ENCODE measurements around the gene STK11. TPM values are rescaled to one million over a fixed set of nuclear protein-coding genes. Genes with fewer than 3 reads are reported as not detected.

STK11 gene
- polyA plus RNA-seq, 1 donor = 50.5 TPM

GRCh38 chr19:1249990-1250436, 44.4 kb downstream of the STK11 start:
- no peak for DNase-seq (ENCODE audit: low read depth)

- DNase-seq (ENCODE audit: low read depth) = no peak
Observed at GRCh38 chr19:1250437-1251260, 45.1 kb downstream of the STK11 start.

GRCh38 chr19:1251330-1252220, 46.0 kb downstream of the STK11 start:
- DNase-seq (ENCODE audit: low read depth) = no peak

- no peak for DNase-seq (ENCODE audit: low read depth)
Observed at GRCh38 chr19:1252221-1252820, 46.7 kb downstream of the STK11 start.

GRCh38 chr19:1252821-1253513, 47.4 kb downstream of the STK11 start:
- DNase-seq (ENCODE audit: low read depth) = no peak

GRCh38 chr19:1253514-1254080, 48.0 kb downstream of the STK11 start:
- DNase-seq (ENCODE audit: low read depth) = no peak

- no peak for DNase-seq (ENCODE audit: low read depth)
Observed at GRCh38 chr19:1254081-1254527, 48.5 kb downstream of the STK11 start.

- DNase-seq (ENCODE audit: low read depth) = no peak
Observed at GRCh38 chr19:1254530-1255185, 49.1 kb downstream of the STK11 start.

- no peak for DNase-seq (ENCODE audit: low read depth)
Observed at GRCh38 chr19:1255186-1256161, 49.9 kb downstream of the STK11 start.

GRCh38 chr19:1256646-1257474, 51.3 kb downstream of the STK11 start:
- no peak for DNase-seq (ENCODE audit: low read depth)

GRCh38 chr19:1257475-1258162, 52.0 kb downstream of the STK11 start:
- DNase-seq (ENCODE audit: low read depth) = no peak

- no peak for DNase-seq (ENCODE audit: low read depth)
Observed at GRCh38 chr19:1258163-1258492, 52.5 kb downstream of the STK11 start.

- no peak for DNase-seq (ENCODE audit: low read depth)
Observed at GRCh38 chr19:1258707-1259205, 53.2 kb downstream of the STK11 start.

GRCh38 chr19:1259206-1259875, 53.8 kb downstream of the STK11 start:
- no peak for DNase-seq (ENCODE audit: low read depth)

- no peak for DNase-seq (ENCODE audit: low read depth)
Observed at GRCh38 chr19:1259876-1260748, 54.5 kb downstream of the STK11 start.
